GM18868 (cell line): ENCODE data around the gene ZBBX.
"Not testable (repeated sequence)": the region's sequence is repeated elsewhere in the genome, so short reads cannot be mapped to it uniquely, and the experiment has no call there.

ENCODE experiments used
- ATAC-seq: cut with Tn5 transposase; IDR thresholded peaks from one replicate; pipeline ENCODE4 v1.9.1; 2021; ENCODE audit warnings: mild to moderate bottlenecking, moderate library complexity; ENCODE audit not compliant: unreplicated experiment

Gene ZBBX, protein sequence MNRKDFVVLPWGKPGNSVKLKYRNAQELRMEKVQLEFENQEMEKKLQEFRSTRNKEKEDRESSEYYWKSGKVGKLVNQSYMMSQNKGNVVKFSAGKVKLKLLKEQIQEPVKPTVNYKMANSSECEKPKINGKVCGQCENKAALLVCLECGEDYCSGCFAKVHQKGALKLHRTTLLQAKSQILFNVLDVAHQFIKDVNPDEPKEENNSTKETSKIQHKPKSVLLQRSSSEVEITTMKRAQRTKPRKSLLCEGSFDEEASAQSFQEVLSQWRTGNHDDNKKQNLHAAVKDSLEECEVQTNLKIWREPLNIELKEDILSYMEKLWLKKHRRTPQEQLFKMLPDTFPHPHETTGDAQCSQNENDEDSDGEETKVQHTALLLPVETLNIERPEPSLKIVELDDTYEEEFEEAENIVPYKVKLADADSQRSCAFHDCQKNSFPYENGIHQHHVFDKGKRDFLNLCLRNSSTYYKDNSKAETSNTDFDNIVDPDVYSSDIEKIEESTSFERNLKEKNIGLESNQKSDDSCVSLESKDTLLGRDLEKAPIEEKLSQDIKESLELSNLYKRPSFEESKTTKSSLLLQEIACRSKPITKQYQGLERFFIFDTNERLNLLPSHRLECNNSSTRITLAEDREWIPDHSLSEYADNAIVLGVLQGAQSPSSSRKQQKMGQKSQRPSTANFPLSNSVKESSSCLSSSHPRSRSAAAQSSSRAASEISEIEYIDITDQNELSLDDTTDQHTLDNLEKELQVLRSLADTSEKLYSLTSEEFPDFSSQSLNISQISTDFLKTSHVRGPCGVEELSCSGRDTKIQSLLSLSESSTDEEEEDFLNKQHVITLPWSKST

DNA sequence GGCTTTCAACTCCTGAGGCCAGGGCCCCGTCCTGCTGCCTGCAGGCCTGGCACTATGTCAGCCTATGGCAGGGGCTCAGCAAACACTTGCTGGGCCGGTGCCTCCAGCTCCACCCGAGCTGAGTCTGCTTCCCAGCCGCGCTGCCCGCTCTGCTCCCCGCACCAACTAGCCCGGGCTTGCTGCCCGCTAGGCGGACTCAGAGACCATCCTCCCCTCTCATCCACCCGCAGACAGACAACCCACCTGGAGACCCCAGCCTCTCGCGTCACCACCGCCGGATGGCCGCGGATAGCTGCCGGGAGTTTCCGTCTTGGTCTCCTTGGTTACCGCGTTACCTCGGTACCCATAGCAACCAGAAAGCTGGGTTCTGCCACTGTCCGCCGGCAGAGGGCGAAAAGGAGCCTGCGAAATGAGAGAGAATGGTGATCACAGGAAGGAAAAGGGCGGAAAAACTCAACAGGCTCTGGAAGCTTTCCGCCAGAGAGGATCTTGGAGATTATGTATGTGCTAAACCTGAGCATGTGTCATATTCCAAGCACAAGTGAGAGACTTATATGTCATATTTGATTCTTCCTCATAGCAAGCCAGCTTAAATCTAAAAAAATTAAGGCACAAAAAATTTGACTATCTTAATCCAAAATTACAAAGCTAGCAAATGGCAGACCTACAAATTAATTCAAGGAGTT is at the start of gene ZBBX:
Gene ZBBX (minus strand): TSS at position 294 of the 686 bp plus-strand sequence. CDS start 7,396 bp downstream, outside the sequence.
- ATAC-seq, result peak; percentile 100

DNA sequence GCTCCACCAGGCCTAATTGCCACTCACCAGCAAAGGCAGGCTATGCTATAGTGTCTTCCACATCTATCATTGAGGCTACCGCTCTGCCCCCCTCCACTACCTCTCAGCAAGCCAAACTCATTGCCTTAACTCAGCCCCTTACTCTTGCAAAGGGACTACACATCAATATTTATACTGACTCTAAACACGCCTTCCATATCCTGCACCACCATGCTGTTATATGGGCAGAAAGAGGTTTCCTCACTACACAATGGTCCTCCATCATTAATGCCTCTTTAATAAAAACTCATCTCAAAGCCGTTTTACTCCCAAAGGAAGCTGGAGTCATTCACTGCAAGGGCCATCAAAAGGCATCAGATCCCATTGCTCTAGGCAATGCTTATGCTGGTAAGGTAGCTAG is 46.9 kb upstream of the ZBBX start:
- not testable (repeated sequence) for ATAC-seq

DNA sequence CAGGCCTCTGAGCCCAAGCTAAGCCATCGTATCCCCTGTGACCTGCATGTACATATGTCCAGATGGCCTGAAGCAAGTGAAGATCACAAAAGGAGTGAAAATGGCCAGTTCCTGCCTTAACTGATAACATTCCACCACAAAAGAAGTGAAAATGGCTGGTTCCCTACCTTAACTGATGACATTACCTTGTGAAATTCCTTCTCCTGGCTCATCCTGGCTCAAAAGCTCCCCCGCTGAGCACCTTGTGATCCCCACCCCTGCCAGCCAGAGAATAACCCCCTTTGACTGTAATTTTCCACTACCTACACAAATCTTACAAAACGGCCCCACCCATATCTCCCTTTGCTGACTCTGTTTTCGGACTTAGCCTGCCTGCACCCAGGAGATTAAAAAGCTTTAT is 42.3 kb upstream of the ZBBX start:
- ATAC-seq, result not testable (repeated sequence)

DNA sequence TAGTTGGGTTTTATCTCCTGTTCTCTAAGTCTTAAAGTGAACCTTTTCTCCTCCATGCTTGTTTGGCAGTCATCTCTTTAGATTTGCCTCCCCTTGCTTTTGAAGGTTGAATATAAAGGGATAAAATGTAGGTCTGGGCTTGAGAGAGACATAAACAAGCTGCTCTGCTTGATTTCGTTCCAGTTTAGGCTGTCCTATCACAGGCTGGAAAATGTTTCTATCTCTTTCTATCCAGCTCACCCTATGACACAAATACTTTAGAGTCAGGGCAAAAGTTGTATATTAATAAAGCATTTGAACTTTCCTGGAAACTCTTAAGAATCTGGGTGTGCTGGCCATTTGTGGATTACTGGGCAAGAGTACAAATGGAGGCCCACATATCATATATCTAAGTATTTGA is 29.5 kb upstream of the ZBBX start:
- ATAC-seq, result no peak

DNA sequence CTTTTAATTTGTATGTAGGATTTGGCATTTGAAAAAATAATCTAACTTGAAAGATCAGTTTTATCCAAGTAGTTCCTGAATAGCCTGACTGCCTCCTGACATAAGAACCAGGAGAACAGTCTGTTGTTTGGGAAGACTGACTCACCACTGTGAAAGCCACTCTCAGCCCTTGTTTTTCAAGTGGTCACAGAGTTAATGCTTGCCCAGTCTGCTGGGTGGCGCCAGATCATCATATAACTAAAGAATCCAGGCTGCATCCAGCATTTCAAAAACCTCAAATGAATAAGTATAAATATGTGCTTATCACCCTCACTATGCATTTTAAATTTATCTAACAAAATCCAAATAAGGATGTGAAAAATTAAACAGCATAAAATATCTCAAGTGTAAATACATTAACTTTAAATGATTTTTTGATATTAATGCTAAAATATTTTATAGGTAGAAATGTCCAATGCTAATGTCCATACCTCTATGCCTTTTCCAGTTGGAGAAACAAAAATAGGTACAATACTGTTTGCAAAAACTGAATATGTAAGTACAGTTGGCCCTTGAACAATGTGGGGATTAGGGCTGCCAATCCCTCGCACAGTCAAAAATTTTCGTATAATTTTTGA is 26.9 kb upstream of the ZBBX start:
- ATAC-seq, result peak; percentile 74

DNA sequence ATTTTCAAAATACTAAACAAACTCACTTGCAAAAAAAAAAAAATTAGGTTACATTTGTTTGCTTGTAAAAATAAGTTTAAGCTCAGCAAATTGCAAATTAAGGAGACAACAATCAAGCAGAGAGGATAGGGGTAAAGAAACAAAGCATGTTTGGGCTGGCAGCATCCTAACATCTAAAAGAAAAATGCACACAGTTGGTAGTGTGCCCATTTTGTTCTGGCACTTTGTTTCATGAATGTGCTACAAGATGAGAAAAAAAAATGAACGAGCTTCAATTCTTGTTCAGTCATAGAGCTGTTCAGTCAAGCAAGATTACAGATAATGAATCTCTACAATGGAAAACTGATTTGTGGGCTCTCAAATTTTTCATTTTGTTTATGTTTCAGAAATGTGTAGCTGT is 17.7 kb upstream of the ZBBX start:
- no peak for ATAC-seq

DNA sequence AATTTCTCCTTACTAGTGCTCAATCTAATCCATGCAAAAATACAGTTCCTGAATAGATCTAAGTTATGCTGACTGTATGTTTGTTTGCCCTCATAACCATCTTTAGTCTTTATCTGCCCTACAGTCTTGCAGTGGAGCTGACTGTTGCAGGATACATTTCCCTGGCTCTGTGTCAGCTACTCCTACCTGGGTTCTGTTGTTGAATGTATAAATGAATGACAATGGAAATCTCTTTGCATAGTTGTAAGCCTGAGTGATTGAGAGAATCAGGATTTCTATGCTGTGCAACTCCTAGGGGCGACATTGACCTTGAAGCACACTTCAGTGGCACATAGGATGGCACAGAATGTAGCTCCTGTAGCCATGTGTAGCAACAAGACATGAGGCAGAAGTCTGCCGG is 16.0 kb upstream of the ZBBX start:
- ATAC-seq, result no peak

DNA sequence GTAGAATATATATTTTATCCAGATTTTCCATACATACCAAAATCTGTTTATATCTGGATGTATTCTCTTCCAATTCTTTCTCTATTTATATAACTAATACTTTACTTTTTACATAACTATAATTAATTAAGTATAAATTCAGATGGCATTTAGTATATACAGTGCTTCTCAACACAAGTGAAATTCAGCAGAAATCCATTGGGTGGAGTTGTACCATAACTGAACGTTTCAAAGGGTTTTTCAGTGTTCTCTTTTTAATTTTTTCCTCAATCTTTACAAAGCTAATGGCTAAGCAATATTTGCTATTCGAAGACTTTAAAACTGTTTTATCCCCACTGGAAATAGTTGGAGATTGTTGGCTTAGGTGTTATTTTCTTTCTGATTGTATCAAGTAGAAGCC is 13.9 kb upstream of the ZBBX start:
- no peak for ATAC-seq

DNA sequence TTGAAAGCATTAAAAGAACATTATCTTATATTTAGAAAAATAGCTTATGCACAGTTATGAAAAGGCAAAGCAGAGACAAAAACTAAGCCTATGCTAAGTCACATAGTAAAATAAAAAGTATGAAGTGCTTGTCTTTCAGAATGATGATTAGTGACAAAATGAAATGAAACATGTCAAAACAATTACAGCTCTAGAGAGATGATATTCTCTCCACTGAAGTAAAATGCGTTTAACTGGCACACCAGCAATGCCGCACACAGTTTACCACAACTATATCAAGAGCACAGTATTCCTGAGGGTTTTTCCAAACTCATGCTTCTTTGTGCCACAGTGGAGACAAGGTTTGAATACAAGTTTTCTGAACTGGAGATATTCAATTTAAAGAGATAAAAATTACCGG is 2.1 kb upstream of the ZBBX start:
- no peak for ATAC-seq

DNA sequence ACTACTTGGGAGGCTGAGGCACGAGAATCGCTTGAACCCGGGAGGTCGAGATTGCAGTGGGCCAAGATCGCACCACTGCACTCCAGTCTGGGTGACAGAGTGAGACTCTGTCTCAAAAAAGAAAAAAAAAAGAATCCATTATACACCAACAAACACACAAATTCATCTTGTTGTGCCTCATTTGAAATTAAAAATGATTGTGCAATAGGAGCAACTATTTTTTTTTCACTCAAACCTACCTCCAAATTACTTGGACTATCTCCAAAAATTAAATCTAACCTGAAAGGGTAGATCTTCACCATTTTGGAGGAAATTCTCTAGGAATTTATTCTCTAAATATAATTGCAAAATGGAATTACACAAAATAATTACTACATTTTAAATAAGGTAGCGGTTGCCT is 4.6 kb downstream of the ZBBX start:
- no peak for ATAC-seq

DNA sequence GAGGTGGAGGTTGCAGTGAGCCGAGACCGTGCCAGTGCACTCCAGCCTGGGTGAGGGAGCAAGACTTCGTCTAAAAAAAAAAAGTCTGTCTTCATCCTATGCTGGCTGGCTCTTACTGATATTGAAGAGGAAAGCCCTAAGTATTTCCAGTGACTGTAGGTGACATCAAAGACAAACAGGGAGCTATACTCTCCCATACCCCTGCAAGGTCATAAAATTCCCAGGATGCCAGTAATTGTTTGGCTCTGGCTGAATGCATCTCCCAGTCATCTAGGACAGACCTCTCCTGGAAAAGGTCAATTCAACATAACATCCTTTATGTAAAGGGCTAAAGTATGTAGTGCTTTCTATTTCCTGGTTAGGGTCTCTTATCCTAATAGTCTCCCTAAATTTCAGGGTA is 8.0 kb downstream of the ZBBX start:
- no peak for ATAC-seq

DNA sequence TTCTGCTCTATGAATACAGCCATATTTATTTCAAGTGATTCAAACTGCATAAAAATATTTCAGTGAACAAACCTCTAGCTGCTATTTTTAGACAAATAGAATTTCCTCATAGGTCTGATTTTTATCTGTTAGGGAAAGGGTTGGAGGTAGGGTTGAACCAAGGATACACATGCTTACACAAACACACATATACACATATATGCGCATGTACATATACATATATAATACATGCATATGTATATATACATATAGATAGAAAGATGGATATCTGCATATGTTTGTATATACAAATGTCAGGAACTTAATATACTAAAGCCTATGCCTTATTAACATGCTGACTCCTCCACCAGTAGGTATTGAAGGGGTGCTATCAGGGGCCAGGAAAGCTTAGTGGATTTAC is 18.1 kb downstream of the ZBBX start:
- no peak for ATAC-seq

DNA sequence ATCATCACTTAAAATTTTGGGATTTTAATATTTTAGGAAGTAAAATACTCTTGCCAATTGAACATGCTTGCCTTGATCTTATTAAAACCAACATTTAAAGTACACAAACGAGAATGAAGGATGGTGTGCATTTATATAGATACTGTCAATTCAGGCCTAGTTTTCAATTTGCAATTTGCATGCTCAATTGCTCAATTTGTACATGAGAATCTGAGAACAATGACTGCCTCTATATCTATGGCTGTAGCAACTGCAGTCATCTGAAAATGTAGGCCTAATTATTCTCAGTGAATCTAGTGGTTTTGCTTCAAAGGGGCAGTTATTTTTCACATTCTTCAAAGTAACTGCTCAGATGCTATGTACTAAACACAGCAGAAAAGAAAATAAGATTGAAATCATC is 18.8 kb downstream of the ZBBX start:
- ATAC-seq, result no peak

DNA sequence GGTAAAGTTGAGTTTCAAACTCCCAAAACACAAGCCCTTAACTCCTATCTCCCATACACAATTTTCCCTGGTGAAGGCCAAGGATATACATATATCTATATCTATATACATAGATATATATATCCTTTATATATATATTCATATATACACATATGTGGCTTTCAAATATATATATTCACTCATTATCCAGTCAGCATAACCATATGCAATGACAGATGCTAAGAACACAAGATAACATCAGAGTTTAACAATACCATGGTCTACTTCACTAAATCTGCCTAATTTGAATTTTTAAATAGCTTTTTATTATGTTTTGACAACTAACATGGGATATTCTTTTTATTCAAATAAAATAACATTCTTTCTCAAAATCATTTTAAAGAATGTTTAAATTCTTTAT is 24.7 kb downstream of the ZBBX start:
- ATAC-seq, result no peak

DNA sequence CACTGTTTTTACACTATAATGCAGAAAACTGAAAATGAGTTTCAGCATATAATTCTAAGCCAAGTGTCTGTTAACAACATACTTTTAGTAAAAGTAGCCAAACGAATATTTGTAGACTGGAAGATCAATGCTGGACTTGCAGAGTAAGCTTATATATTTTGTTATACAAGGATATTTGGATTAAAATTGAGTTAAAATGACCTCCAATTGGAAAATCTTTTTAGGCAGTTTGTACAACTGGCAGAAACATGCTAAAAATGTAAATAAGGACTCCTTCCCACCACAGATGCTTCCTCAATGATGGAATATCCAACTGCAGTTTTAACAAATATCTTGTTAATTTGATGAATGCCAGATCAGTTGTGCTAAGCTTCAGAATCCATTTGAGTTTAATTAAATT is 25.3 kb downstream of the ZBBX start:
- ATAC-seq, result no peak

DNA sequence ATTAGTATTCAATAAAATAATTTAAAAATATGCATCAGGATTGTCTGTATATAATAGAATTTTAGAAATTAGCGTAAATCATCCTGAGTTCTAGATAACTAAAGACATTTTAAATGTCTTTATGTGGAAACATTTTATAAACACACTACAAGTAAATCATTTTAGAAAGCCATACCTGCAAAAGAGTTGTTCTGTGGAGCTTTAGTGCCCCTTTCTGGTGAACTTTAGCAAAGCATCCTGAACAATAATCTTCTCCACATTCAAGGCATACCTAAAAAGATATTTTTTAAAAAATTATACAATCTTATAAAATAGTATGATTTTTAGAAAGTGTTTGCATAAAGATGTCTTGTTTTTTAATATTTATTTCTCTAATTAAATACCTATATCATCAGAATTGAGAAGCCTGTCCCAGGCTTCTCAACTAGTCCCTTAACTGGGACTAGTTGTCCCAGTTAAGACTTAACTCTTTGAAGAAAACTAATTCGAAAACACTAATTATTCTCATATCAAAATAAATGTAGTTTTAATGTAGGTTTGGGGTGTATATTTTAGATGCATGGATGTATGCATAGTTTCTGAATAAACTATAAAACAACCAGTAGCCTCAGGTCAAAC is 29.7 kb downstream of the ZBBX start:
- no peak for ATAC-seq

DNA sequence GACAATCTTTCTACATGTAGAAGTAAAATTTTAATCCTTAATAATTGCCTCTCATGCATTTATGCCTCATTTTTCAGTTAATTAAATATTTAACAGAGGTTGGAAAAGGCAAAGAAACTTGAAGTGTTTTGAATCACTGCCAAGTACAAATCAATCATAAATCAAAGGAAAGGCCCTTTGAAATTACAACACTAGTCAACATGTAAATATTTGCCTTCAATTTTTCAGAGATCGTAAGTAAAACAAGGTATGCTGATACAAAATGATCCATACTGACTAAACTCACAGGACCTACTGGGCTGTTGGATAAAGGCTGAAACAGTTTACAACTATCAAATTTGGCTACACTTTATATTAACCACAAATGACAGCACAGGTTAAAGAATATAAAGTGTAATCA is 33.9 kb downstream of the ZBBX start:
- no peak for ATAC-seq

DNA sequence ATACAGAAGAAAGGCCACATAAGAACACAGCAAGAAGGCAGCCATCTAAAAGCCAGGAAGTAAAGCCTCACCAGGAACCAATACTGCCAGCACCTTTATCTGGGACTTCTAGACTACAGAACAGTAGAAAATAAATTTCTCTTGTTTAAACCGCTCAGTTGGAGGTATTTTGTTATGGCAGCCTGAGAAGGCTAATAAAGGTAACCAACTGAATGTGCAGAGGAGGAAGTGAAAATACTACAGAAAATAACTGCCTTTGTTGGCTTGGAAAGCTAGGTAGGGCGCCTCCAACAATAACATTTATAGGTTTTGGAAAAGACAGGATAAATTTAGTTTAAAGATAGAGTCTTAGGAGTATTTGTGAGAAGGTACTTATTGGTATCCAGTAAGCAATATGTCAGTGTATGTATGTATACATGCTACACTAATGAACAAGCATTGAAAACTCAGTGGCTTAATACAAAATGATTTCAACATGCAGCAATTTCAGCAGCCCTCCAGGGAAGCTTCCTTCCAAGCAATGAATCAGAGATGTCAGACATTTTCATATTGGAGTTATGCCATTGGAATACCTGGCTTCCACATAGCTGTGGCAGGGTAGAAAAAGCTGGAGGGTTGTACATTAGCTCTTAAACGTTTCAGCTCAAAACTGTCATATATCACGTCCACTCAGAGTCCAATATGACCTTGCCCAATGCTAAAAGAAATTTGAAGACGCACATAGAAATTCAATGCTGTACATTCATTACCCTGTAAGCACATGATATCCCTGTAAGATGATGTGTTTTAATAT is 48.9 kb downstream of the ZBBX start:
- ATAC-seq, result no peak

DNA sequence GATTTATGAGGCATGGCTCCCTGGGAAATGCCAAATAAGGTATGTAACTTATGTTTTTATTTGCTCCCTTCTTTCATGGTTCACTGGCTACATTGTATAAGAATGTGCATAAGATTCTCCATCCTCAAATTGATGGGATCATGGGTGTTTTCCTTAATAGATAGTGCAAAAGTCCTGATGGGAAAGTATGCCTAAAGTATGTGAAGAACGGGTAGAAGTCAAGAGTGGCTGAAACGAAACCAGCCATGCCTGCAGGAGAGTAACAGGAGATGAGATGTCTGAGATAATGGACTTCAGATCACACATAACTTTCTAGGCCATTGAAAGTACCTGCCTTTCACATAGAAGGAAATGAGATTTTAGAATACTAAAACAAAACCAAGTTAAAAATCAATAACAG is 56.5 kb downstream of the ZBBX start:
- no peak for ATAC-seq
